ENCODE data around the gene HELZ.

DNA sequence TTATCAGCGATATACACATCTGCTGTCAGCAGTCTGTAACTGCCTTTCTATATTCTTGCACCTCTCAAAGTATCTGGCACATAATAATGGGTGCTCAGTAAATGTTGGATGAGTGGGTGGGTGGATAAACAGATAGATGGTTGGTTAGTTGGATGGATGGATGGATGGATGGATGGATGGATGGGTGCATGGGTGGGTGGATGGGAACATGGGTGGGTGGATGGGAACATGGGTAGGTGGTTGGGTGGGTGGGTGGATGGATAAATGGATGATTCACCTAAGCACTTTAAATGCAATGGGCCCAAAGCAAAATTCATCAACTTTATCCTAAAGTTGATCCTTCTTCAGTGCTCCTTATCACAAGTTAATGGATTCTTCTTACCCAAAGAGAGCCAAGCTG is 48.6 kb downstream of the HELZ start:
- no peak for TF ChIP-seq POLR2A (IDR thresholded peaks at IDR 0.05)
- TF ChIP-seq, protein P1, sequence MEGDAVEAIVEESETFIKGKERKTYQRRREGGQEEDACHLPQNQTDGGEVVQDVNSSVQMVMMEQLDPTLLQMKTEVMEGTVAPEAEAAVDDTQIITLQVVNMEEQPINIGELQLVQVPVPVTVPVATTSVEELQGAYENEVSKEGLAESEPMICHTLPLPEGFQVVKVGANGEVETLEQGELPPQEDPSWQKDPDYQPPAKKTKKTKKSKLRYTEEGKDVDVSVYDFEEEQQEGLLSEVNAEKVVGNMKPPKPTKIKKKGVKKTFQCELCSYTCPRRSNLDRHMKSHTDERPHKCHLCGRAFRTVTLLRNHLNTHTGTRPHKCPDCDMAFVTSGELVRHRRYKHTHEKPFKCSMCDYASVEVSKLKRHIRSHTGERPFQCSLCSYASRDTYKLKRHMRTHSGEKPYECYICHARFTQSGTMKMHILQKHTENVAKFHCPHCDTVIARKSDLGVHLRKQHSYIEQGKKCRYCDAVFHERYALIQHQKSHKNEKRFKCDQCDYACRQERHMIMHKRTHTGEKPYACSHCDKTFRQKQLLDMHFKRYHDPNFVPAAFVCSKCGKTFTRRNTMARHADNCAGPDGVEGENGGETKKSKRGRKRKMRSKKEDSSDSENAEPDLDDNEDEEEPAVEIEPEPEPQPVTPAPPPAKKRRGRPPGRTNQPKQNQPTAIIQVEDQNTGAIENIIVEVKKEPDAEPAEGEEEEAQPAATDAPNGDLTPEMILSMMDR (IDR thresholded peaks at IDR 0.05): no peak
